Measurements from ENCODE around the gene REG1A. TPM values are rescaled to one million over a fixed set of nuclear protein-coding genes. Genes with fewer than 3 reads are reported as not detected.

Gene REG1A, protein sequence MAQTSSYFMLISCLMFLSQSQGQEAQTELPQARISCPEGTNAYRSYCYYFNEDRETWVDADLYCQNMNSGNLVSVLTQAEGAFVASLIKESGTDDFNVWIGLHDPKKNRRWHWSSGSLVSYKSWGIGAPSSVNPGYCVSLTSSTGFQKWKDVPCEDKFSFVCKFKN
- total RNA-seq = not detected in 2 replicates

DNA sequence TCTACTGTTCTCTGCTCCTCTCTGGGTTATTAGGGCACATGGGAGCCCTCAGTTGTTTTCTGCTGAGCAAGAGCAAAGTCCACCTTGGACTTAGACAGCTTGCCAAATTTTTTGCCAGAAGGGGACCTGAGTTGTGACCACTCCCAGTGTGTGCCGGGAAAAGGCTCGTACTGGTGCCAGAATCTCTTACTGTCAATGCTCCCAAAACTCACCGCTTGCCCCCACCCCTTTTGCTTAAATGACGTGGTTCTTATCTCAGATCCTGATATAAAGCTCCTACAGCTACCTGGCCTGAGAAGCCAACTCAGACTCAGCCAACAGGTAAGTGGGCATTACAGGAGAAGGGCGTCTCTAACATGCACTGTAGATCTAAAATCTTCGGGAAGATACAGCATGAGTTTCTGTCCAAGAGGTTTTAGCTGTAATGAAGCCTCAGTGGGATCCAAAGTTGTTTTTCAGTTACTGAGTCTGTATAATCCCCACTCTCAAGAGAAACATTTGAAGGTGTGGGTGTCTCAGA lies at the start of gene REG1A:
REG1A (plus strand) TSS at position 295 of the 520 bp plus-strand sequence. CDS start 374 bp downstream, outside the sequence.
- TF ChIP-seq, protein P1, sequence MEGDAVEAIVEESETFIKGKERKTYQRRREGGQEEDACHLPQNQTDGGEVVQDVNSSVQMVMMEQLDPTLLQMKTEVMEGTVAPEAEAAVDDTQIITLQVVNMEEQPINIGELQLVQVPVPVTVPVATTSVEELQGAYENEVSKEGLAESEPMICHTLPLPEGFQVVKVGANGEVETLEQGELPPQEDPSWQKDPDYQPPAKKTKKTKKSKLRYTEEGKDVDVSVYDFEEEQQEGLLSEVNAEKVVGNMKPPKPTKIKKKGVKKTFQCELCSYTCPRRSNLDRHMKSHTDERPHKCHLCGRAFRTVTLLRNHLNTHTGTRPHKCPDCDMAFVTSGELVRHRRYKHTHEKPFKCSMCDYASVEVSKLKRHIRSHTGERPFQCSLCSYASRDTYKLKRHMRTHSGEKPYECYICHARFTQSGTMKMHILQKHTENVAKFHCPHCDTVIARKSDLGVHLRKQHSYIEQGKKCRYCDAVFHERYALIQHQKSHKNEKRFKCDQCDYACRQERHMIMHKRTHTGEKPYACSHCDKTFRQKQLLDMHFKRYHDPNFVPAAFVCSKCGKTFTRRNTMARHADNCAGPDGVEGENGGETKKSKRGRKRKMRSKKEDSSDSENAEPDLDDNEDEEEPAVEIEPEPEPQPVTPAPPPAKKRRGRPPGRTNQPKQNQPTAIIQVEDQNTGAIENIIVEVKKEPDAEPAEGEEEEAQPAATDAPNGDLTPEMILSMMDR (IDR thresholded peaks at IDR 0.05; ENCODE audit: insufficient read depth, low read depth, low read length) = no peak
- no peak for DNase-seq (ENCODE audit: low read depth)
- H3K4me3 ChIP-seq (ENCODE audit: low read depth, low read length) = no peak within 1 kb of the TSS

DNA sequence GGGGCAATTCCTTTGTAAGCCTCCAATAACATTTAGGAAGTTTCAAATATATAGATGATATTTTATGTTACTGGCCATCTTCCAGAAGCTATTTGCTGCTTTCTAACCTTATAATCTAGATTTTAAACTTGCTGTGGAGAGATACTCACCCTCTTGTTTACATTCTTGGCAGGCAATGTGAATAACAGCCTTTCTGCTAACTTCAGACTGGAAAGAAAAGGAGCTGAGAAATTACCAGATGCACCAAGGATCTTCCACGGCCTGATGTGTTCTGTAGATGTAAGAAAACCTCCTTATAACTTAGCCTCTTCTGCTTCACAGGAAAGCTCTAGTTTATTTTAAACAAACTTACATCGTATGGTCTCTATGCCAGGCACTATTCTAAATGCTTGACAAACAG lies 49.2 kb upstream of the REG1A start:
- TF ChIP-seq, protein P1 (IDR thresholded peaks at IDR 0.05; ENCODE audit: insufficient read depth, low read depth, low read length) = no peak
- DNase-seq (ENCODE audit: low read depth) = no peak
- no peak overlapping the region for H3K4me3 ChIP-seq (ENCODE audit: low read depth, low read length)

DNA sequence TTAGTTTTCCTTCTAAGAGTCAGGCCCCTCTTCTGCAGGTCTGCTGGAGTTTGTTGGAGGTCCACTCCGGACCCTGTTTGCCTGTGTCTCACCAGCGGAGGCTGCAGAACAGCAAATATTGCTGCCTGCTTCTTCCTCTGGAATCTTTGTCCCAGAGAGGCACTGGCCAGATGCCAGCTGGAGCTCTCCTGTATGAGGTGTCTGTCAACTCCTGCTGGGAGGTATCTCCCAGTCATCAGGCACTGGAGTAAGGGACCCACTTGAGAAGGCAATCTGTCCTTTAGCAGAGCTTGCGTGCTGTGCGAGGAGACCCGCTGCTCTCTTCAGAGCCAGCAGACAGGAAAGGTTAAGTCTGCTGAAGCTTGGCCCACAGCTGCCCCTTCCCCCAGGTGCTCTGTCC lies 37.3 kb upstream of the REG1A start:
- no peak for DNase-seq (ENCODE audit: low read depth)
- H3K4me3 ChIP-seq (ENCODE audit: low read depth, low read length) = no peak overlapping the region
- TF ChIP-seq, protein P1 (IDR thresholded peaks at IDR 0.05; ENCODE audit: insufficient read depth, low read depth, low read length) = no peak

DNA sequence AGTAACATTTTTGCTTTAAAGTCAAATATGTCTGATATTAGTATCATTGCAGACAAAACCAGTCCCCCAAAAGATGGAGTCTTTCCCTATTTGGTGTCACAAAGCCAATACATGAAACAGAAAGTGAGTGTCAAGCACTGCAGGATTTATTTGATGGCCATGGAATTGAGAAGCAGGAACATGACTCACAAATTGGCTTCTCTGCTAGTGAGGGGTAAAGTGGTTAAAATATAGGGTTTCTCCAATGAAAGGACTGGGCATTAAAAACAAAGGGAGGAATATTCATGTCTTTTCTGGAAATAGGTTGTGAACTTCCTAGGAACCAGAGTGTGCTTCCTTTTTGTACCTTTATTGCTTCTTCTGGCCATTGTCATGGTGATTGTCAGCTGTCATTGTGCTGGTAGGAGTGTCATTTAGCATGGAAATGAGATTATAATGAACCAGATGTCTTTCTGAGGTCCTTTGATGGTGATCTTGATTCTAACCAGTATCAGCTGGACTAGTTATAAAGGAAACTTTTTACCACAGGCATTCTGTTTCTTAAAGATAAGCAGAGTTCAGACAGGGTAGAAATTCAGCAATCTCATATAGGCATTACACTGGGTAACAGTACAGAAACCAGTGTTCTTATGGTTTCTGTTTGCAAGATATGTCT lies 36.6 kb upstream of the REG1A start:
- H3K4me3 ChIP-seq (ENCODE audit: low read depth, low read length) = no peak overlapping the region
- no peak for DNase-seq (ENCODE audit: low read depth)
- TF ChIP-seq, protein P1 (IDR thresholded peaks at IDR 0.05; ENCODE audit: insufficient read depth, low read depth, low read length) = no peak

DNA sequence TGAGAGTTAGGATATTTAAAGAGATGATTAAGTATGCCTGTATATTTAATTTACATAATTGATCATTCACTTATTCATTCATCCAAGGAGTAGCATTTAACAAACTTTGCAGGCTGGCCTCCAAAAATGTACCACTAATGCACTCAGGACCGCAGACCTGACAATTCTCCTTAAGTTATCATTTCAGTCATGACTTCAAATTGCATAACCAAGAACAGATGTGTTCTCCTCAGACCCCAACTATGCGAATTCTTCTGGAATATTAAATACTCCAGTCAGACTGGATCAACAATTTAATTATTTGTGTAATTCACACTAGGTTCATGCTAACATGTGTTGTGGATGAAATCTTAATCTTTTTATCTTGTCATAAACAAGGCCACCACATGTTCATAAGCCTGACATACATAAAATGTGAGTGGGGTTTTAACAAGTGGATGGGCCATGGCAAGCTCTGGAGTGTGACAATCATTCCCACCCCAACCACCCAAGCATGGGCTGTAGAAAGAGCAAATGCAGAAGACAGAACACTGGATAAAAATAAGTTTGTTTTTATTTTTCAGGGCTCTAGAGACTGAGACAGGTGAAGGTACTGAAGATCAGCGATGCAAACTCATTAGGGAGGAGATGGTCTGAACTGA lies 35.7 kb upstream of the REG1A start:
- TF ChIP-seq, protein P1 (IDR thresholded peaks at IDR 0.05; ENCODE audit: insufficient read depth, low read depth, low read length) = no peak
- DNase-seq (ENCODE audit: low read depth) = no peak
- H3K4me3 ChIP-seq (ENCODE audit: low read depth, low read length) = no peak overlapping the region

DNA sequence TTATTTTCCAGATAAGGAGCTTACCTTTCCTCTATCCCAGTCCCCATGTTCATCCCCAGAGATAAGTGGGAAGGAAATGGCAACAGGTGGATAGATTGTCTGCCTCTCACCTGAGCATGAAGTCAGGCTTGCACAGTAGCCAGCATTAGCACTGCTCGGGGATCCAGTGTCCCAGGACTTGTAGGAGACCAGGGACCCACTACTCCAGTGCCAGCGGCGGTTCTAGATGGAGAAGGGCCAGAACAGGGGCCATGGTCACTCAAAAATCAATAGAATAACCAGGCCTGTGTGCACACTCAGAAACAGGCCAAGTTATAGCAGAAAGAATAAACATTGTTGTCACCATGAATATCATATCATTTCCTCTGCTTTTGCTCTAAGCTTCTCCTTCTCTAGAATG lies 34.9 kb upstream of the REG1A start:
- TF ChIP-seq, protein P1 (IDR thresholded peaks at IDR 0.05; ENCODE audit: insufficient read depth, low read depth, low read length) = no peak
- H3K4me3 ChIP-seq (ENCODE audit: low read depth, low read length) = no peak overlapping the region
- DNase-seq (ENCODE audit: low read depth) = no peak
